ENCODE results near the gene SUPT5H. TPM values are rescaled to one million over a fixed set of nuclear protein-coding genes. Genes with fewer than 3 reads are reported as not detected.

The SUPT5H gene
- total and polyA plus RNA-seq, 10 of the 15 experiments (the other 5 are each of a cell fraction or from before 2014, with no cell fraction given): 27.2 to 194 (median 83.6) TPM

GRCh38 chr19:39474139-39474620 is 28.8 kb downstream of the SUPT5H start (continued):
- no peak for TF ChIP-seq SKIL (IDR thresholded peaks at IDR 0.05; ENCODE audit: low read depth, poor library complexity, severe bottlenecking)
- TF ChIP-seq HCFC1 (IDR thresholded peaks at IDR 0.05; ENCODE audit: low read length): no peak
- no peak for TF ChIP-seq ZNF622 (IDR thresholded peaks at IDR 0.05)
- TF ChIP-seq NR2C1 (IDR thresholded peaks at IDR 0.05): no peak
- no peak for TF ChIP-seq IRF5 (IDR thresholded peaks at IDR 0.05; ENCODE audit: borderline replicate concordance)
- TF ChIP-seq HDGF (IDR thresholded peaks at IDR 0.05): peak; percentile 47; the same call in 1 of the 2 replicates
- TF ChIP-seq ESRRA (IDR thresholded peaks at IDR 0.05; ENCODE audit: low read length): no peak
- no peak for TF ChIP-seq IKZF1 (conservative IDR thresholded peaks at IDR 0.05)
- no peak for TF ChIP-seq E2F4 (IDR thresholded peaks at IDR 0.05; ENCODE audit: low read depth, low read length)
- peak; percentile 65 to 94 (median 78) for TF ChIP-seq CTCF (IDR thresholded peaks at IDR 0.05 in 2 of 3, conservative IDR thresholded peaks at IDR 0.05 in 1 of 3; ENCODE audit: control insufficient read depth in 2 of 3, extremely low read depth in 1 of 3, insufficient read depth in 1 of 3, low read depth in 3 of 3, low read length in 3 of 3)
- TF ChIP-seq ATF7 (IDR thresholded peaks at IDR 0.05; ENCODE audit: low read depth): no peak
- TF ChIP-seq RUNX3 (IDR thresholded peaks at IDR 0.05; ENCODE audit: low read length): no peak
- no peak for TF ChIP-seq GATAD2B (conservative IDR thresholded peaks at IDR 0.05; ENCODE audit: low read depth)
- TF ChIP-seq PML (IDR thresholded peaks at IDR 0.05; ENCODE audit: low read length): no peak
- no peak for TF ChIP-seq ATF3 (IDR thresholded peaks at IDR 0.05; ENCODE audit: borderline replicate concordance, extremely low read depth, low read depth, low read length)
- TF ChIP-seq ZBTB4 (CRISPR knock-in tag; IDR thresholded peaks at IDR 0.05): no peak
- no peak for TF ChIP-seq DPF2 (IDR thresholded peaks at IDR 0.05)
- no peak for TF ChIP-seq SRF (IDR thresholded peaks at IDR 0.05; ENCODE audit: low read depth in 2 of 2, low read length in 2 of 2)
- peak; percentile 65 for TF ChIP-seq SMC3 (IDR thresholded peaks at IDR 0.05; ENCODE audit: borderline replicate concordance, low read length)
- no peak for TF ChIP-seq PKNOX1 (IDR thresholded peaks at IDR 0.05)

All from GM12878 (cell line).